Body of pancreas (tissue), 4 donors: Measurements from ENCODE around the gene PLCB1.

Experiments
- POLR2A ChIP-seq, 3 donors: fragments of 450-650 bp; IDR thresholded peaks; one replicate each; pipeline ENCODE4 v1.6.1; 2016; ENCODE audit warnings: antibody characterized with exemption in 3 of 3, mild to moderate bottlenecking in 2 of 3
- TF ChIP-seq, protein P1 (sequence below), 7 experiments: fragments of 450-650 bp in 4 of 7; fragments of 200-600 bp in 3 of 7; sonication (generic) in 3 of 7; IDR thresholded peaks; one replicate each; pipeline ENCODE4 v1.5.1; 2016 to 2019; ENCODE audit warnings: antibody characterized with exemption in 7 of 7

DNA sequence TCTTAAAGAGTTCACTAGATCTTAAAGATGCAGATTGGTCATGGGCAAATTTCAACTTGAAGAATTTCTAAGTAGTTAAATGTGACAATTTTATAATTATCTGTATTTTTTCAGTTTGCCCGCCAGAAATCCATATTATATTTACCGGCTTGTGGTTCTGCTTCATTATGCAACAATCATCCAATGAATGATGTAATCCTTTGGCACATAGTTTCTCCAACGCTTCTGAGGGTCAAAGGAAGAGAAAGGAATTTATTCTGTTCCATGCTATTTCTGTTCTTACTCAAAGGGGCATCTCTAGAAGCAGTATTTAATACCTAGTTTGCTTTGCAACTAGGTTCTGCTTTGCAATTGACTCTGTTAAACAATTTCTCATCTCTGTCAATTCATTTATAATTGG is 577.6 kb downstream of the PLCB1 start:
- TF ChIP-seq, protein P1, sequence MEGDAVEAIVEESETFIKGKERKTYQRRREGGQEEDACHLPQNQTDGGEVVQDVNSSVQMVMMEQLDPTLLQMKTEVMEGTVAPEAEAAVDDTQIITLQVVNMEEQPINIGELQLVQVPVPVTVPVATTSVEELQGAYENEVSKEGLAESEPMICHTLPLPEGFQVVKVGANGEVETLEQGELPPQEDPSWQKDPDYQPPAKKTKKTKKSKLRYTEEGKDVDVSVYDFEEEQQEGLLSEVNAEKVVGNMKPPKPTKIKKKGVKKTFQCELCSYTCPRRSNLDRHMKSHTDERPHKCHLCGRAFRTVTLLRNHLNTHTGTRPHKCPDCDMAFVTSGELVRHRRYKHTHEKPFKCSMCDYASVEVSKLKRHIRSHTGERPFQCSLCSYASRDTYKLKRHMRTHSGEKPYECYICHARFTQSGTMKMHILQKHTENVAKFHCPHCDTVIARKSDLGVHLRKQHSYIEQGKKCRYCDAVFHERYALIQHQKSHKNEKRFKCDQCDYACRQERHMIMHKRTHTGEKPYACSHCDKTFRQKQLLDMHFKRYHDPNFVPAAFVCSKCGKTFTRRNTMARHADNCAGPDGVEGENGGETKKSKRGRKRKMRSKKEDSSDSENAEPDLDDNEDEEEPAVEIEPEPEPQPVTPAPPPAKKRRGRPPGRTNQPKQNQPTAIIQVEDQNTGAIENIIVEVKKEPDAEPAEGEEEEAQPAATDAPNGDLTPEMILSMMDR (IDR thresholded peaks at IDR 0.05), result no peak
- TF ChIP-seq POLR2A (IDR thresholded peaks at IDR 0.05), result no peak
